HTR-8/SVneo (cell line): ENCODE results near the gene DTX4.

ENCODE experiments used
- DNase-seq: peaks from one replicate; pipeline ENCODE4 v3.0.0; 2011; ENCODE audit warnings: low spot score, mixed read lengths; ENCODE audit not compliant: insufficient read length
- FAIRE-seq: peaks from 2 replicates; lab custom pipeline; 2011; peaks lifted over from hg19 to GRCh38; lab: Jason Lieb, UNC

The DTX4 gene

DNA sequence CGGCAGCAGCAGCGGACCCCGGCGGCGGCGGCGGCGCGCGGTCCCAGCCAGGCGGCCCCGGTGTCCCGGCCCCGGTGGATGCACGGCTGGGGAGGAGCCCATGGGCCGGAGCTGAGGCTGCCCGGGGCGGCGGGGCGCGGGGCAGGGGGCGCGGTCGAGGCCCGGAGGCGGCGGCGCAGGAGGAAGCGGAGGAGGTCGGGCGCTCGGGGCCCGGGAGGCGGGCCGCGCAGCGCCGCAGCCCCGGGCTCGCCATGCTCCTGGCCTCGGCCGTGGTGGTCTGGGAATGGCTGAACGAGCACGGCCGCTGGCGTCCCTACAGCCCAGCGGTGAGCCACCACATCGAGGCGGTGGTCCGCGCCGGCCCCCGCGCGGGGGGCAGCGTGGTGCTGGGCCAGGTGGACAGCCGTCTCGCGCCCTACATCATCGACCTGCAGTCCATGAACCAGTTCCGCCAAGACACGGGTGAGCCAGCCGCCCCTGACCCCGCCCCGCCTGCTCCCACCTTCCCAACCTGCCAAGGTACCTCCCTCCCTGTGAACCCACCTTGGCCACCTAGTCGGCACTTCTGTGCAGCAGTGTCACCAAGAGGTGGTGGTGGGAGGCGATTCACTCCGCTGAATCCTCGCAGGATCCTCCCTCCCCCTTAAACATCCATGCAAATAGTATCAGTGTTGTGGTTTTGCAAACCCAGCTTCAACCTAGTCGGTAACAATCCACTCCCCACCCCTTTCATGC, 580 bp downstream of the DTX4 start:
- DNase-seq = no peak
- no peak for FAIRE-seq

DNA sequence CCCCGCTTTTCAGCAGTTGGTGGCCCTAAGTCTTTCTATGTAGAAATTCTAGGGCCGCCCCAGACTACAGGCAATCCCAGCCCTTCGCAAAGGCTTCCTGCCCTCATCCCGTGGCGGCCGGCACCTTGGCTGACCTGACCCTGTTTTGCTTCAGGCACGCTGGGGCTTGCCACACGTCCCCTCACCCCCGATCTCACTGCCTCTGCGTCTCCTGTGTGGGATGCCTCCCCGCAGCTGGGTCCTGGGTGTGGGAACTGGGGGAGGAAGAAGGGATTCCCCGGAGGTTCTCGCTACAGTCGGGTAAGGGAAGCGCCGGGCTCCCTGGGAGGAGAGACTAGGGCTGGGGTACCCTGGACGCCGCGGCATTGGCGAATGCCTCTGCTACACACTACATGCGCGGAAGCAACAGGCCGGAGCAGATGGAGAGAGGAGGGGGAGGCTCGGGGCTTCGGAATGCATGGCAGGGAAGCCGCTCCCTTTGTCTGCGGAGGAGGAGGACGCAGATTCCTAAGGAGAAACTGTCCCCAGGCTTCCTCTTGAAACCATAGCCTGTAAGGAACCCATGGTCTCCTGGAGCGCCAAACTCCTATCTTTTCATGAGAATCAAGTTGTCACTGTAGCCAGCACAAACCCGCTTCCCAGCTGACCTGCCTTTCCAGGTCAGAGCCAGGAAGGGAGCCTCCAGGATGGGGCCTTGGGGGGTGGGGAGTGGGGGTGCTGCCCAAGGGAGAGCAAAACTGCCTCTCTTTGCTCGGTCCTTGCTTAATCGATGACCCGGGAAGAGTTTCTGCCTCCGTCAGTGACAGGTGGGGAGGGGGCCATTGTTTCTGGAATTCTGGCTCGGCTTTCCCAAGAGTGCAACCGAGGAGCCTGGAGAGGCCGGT, 1.4 kb downstream of the DTX4 start:
- FAIRE-seq (peak; percentile 87), DNase-seq (peak; percentile 38)

DNA sequence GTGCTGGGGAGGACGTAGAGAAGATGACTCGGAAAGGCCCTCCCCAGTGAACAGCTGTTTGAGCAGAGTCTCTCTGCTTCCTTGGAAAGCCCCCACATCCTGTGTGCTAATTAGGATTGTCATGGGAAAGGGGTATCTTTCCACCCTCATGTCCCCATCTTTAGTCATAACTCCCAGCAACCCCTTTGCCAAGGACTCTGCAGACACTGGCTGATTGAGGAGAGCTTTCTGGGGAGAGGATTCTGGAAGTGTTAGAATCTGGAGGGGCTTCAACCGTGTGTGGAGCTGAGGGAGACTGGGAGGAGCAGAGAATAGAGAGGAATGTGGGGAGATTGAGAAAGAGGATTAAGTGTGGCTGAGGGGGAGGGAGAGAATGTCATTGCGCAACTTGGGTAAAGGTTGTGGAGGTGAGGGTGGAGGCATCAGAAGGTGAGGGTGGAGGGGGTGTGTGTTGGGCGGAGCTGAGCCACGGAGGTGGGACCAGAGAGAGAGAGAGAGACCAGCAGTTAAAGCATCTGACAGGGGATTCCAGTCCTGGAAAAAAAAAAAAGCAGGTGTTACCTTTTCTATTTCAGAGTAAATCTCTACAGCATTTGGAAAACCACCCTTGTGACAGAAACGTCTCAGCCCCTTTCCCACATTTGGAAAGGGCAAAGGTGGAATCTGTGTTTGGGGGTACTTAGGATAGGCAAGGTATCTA, 2.2 kb downstream of the DTX4 start:
- FAIRE-seq (no peak), DNase-seq (no peak)

DNA sequence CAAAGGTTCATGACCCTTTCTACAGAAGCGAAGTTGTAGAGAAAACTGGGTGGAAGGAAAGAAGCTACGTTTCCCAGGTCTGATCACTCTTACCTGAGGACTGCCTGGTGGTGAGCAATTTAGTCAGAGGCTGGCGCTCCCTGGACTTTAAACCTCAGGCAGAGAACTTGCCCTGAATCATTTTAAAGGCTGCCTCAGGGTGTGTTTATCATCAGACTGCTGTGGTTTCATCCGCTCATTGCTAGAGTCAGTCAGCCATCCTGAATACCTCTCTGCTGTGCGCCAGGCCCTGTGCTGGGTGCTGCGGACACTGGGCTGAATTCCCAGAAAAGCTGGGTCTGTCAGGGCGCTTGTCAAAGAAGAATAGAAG, 2.7 kb downstream of the DTX4 start:
- FAIRE-seq (no peak), DNase-seq (no peak)

DNA sequence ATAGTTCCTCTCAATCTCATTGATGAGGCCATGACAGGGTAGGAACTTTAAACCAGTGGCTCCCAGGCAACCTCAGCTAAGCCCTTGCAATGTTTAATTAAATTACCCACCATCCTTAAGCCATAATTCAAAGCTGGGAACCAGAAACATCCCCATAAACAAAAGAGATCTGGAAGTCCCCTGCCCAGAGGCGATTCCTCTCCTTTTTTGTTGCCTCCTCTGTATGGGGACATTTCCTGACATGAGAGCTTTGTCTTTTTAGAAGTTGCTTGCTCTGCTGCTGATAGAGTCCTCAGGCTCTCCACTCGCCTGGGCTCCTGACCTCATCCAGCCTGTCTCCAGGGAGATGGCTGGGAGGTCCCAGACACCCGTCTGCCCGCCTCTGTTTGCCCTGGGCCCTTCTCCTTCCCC, 3.2 kb downstream of the DTX4 start:
- no peak for DNase-seq
- FAIRE-seq = no peak

DNA sequence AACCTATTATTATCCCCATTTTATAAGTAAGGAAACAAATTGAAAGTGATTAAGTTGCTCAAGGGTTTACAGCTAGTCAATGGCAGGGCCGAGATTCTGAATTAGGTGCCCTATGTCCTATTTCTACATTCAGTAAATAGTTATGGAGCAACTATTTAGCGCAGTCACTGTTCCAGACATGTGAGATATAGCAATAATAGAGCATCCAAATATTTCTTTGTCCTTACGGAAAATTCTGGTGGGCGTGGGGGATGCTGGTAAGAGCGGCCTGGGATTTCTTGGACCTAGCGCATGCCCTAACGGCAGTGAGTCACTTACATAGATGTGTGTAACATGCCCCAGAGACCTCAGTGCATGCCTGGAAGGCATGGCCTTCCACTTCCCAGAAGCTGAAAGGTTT, 4.4 kb downstream of the DTX4 start:
- no peak for FAIRE-seq
- DNase-seq = no peak

DNA sequence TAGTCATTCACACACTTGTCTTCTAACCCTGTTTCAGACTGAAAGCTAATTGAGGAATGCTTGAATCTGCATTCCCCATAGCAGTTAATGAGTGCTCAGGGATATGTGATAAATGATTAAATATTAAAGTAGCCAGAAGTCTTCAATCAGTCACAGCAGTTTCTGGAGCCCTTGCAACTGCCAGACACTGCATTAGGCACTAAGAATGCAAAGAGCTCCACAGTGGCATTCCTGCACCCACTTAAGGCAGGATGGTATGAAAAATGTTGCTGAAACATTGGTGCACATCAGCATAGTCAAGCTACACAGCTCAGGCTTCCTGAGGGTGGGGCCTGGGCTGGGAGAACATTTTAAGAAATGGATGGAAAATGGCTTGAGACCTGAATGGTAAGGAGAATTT, 6.5 kb downstream of the DTX4 start:
- FAIRE-seq = no peak
- no peak for DNase-seq

DNA sequence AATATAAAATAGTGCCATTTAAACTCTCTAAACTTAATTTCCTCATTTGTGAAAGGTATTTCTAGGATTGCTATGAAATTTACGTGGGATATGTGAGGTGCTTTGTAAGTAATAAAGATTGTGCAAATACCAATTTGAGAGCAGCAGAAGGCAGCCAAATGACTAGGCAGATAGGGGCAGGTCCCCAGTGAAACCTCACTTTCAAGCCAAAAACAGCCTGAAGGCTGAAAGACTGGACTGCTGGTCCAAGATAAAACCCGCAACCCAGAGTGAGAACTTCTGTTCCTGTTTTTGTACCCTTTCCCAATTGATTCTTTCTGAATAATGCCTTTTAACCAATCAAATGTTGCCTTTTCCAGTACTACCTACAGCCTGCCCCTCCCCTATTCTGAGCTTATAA, 7.2 kb downstream of the DTX4 start:
- FAIRE-seq = no peak

DNA sequence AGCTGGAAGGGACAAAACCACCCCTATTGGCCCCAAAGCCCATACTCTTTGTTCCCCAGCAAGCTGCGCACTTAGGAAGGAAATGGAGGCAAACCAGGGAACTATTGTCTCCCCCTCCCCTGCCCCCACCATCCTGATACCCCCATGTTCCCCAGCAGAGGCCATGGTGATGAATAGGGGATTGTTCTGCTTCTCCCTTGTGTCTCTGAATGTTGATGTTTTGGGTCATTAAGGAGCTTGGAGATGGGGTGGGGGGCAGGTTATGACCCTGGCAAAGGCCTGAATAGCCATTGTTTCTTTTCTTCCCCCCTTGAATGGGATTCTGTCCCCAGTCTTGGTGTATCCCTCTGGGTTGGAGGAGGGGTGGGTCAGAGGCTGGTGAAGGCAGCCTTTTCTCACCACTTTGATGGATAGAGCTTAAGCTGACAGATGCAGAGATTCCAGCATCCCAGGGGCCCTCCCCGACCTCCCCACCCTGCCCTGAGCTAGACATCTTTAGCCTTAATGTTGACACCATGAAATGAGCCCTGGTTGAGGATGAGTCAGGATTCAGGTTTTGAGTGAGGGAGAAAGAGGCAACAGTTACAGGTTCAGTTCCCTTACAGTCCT, 8.3 kb downstream of the DTX4 start:
- FAIRE-seq = no peak
- DNase-seq = no peak

More for the DNA sequence above, 7.2 kb downstream of the DTX4 start:
- DNase-seq = no peak

DNA sequence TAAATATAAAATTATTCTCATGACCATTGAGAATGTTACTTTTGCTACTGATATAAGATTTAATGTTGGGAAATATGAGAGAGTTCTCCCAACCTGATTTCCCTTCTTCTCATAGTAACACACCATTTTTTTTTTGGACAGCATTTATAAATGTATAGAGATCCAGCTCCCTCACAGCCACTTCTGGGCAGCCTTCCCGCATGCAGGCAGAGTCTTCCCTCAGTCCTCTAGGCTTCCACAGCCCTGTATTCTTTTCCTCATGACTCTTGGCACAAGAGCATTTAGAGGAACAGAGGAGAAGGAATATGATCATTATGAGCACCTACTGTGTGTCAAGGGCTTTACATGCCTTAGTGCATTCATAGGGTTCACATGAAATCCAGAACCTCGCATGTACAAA, 9.0 kb downstream of the DTX4 start:
- FAIRE-seq = no peak
- DNase-seq = no peak

DNA sequence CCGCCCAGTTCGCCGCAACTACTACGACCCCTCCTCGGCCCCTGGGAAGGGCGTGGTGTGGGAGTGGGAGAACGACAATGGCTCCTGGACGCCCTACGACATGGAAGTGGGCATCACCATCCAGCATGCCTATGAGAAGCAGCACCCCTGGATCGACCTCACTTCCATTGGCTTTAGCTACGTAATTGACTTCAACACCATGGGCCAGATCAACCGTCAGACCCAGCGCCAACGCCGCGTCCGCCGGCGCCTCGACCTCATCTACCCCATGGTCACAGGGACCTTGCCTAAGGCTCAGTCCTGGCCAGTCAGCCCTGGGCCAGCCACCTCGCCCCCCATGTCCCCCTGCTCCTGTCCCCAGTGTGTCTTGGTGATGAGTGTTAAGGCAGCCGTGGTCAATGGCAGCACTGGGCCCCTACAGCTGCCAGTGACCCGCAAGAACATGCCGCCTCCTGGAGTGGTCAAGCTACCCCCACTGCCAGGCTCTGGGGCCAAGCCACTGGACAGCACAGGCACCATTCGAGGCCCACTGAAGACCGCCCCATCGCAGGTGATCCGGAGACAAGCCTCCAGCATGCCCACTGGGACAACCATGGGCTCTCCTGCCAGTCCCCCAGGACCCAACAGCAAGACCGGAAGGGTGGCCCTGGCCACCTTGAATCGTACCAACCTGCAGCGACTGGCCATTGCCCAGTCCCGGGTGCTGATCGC, 10.0 kb downstream of the DTX4 start:
- DNase-seq (no peak), FAIRE-seq (no peak)

DNA sequence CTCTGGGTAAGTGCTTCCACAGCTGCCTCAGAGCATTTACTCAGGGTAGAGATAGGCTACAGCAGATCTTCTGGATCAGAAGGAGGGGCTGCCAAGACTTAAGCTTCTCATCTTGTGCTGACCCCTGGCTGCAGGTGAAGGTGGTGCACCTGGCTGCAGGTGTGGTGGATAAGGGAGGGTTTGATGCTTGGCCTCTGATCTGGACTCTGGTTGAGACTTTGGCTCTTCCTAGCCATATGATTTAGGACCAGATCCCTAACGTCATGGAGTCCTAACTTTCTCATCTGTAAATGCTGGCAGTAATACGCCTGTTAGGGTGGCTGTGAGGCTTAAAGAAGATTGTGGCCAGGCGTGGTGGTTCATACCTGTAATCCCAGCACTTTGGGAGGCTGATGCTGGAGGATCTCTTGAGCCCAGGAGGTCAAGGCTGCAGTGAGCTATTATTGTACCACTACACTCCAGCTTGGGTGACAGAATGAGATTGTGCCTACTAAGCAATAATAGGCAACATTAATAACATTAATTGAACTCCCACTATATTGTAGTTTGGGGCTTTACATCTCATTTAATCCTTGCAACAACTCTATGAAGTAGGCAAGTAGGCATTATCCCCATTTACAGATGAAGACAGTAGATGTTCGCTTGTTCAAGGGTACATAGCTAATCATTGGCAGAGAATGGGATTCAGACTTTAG, 10.7 kb downstream of the DTX4 start:
- no peak for FAIRE-seq
- no peak for DNase-seq

DNA sequence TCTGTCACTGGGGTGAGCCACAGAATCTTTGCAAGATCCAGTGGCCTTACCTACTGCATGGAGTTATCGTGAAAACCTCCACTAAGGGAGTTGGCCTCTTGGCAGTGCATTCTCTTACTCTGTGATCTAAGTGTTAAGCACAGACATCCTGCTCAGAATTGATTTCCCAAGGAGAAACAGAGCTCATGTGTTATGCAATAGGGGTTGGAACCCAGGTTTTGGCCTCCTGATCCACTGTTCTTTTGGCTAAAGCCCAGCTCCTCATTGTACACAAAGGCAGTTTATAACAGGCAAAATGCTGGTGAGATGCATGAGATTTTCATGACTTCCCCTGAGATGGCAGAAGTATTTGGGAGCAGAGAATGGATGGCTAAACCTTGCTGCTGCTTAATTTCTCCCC, 11.8 kb downstream of the DTX4 start:
- FAIRE-seq = no peak
- no peak for DNase-seq

DNA sequence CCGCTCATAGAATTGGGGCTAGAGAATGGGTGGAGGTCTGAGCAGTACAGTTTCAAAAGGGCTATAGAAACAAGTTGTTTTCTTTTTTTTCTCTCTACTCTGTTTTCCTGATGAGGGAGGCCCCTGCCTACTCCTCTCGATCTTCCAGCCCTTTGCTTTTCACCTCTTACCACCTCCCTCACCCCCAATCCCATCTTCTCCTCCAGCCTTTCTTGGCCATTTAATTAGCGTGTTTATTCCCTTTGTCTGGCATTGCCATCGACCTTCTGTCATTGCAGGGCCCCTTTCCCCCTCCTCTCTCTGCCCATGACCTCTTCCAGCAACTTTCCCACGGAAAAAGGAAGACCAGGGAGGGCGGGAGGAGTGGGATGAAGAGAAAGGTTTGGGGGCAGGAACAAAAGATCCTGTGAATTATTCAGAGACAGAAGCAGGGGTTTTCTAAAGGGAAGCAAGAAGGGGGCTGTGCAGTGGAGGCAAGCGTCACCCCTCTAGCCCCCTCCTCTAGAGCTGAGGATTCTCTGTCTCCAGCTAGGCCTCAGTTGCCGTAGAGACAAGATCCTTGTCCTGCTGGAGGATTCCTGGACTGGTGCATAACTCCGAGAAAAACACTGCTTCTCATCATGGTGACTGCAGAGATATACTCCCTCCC, 12.9 kb downstream of the DTX4 start:
- no peak for DNase-seq
- no peak for FAIRE-seq

DNA sequence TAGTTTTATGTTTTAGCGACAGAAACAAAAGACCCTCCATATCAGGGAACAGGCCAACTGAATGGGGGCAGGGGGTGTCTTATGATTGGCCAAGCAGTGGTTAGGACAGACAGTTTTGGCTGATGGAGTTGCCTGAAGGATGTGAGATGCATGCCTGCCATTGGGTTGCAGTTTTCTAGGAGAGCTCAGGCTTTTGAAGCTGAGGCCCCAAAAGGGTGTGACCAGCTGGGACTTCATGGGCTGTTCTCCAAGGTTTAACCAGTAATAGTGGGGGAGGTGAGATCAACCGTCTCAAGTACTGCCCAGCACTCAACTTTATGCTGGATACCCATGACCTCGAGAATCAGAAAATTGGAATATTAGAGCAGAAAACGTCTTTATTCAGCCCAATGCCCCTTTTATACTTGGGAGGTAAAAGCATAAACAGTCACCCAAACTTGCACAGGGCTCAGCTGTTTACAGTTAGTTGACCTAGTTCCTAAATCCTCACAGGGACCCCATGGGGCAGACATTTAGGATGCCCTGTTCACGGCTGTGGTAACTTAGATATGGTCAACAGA, 13.5 kb downstream of the DTX4 start:
- DNase-seq (no peak), FAIRE-seq (no peak)

DNA sequence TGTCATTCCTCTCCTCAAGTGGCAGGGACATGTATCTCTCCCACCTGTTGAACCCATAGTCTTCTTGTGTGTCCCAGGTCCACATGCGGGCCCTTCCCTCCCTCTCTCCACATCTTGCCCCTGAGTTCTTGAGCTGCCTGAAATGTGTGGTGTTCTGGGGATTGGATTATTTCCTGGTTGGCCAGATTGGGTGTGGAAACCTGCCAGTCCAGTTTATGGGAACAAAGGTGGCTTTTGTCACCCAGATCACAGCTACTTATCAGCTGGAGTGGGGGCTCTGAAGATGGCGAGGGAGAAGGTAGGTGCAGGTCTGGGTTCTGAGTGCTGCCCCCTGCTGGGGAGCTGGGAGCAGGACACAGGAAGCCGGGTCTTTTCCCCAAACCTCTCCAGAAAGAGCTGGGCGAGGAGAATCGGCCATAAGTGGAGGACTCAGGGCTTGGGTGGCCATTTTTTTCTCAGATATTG, 14.2 kb downstream of the DTX4 start:
- FAIRE-seq = no peak
- DNase-seq = peak; percentile 46

DNA sequence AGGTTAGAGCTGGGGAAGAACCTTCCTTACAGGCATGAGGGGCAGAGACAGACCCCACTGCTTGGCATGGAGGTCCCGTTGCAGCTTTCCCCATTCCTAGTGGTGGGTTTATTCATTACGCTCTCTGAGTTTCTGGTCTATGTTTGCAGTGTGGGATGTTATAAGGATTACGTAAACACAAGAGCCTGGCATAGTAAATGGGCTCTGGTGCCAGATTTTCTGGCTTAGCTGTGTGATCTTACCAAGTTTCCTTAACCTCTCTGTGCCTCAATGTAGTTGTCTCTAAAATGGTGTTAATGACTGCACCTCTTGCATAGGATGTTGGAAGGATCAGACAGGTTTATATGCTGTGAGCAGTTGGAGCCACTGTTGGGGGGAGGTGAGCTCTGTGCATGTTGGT, 15.1 kb downstream of the DTX4 start:
- FAIRE-seq (no peak), DNase-seq (no peak)

DNA sequence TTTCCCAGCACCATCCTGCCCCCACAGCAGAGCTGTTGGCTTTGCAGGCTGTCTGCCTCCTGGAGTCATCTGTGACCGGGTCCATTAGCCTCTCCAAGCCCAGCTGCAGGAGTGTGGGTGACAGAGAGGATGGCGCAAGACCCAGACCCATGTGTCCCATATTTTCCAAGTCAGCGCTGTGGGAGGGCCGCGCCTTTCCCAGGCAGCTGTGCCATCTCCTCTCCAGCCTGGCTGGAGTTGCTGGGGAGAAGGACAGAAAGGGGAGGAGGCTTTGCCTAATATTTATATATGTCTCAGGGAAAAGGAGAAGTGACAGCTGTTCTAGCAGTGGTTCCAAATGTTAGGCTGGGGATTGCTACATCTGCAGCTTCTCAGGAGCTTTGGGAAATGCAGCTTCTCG, 15.7 kb downstream of the DTX4 start:
- FAIRE-seq = no peak

DNA sequence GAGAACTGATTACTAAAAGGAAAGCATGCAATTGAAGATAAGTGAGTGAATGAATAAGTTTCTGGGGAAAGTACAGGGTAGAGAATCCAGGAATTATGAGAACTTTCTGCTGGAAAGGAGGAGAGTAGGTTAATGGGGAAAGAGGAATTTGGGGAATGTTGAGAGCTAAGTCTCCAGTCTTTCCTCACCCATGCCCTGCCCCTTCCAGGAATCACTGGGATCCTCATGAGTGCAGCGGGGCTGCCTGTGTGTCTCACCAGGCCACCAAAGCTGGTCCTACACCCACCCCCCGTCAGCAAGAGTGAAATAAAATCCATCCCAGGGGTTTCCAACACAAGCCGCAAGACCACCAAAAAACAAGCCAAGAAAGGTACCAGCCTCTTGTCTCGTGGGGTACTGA, 17.0 kb downstream of the DTX4 start:
- FAIRE-seq (no peak), DNase-seq (no peak)

More for the DNA sequence above, 15.7 kb downstream of the DTX4 start:
- no peak for DNase-seq
